HEK293 (cell line): ENCODE measurements around the gene OR2G2.

Experiments used
- ATF2 ChIP-seq: fragments of 450-650 bp; formaldehyde crosslinking; IDR thresholded peaks from 2 replicates; pipeline ENCODE4 v1.5.1; 2016; ENCODE audit warnings: missing biosample characterization, missing genetic modification characterization, low read depth
- OVOL3 ChIP-seq: fragments of 450-650 bp; formaldehyde crosslinking; IDR thresholded peaks from 2 replicates; pipeline ENCODE4 v1.5.1; 2016; ENCODE audit warnings: missing biosample characterization, missing genetic modification characterization
- ZNF18 ChIP-seq: fragments of 450-650 bp; formaldehyde crosslinking; IDR thresholded peaks from 2 replicates; pipeline ENCODE4 v1.5.1; 2016; ENCODE audit warnings: missing biosample characterization, missing genetic modification characterization
- ZNF24 ChIP-seq: fragments of 450-650 bp; formaldehyde crosslinking; IDR thresholded peaks from 2 replicates; pipeline ENCODE4 v1.5.1; 2016; ENCODE audit warnings: missing biosample characterization, missing genetic modification characterization
- ZNF311 ChIP-seq: fragments of 450-650 bp; formaldehyde crosslinking; IDR thresholded peaks from 2 replicates; pipeline ENCODE4 v1.5.1; 2017; ENCODE audit warnings: missing biosample characterization, missing genetic modification characterization, borderline replicate concordance

GRCh38 chr1:247574664-247575063 is 13.5 kb upstream of the OR2G2 start:
- TF ChIP-seq OVOL3 (tag by site-specific recombination) (no peak), ZNF311 (tag by site-specific recombination) (no peak), ZNF24 (tag by site-specific recombination) (no peak), ZNF18 (tag by site-specific recombination) (no peak), ATF2 (tag by site-specific recombination) (no peak)
